HepG2 (cell line): Measurements from ENCODE around the gene OR4E2. TPM values are rescaled to one million over a fixed set of nuclear protein-coding genes. Genes with fewer than 3 reads are reported as not detected.

ENCODE experiments used
- ATAC-seq: fragments of 200-7000 bp; cut with Tn5 transposase; 3 replicates; pipeline ENCODE4 v1.9.1; 2020; ENCODE audit warnings: mild to moderate bottlenecking, moderate library complexity
- BruUV-seq: library from RNA; stranded (reverse); fragments of 400-500 nt; replicated peaks from 2 replicates; lab custom pipeline; 2021; lab: Mats Ljungman, UMichigan
- CTCF ChIA-PET: fragments of 300-600 bp; formaldehyde crosslinking; extraction: SDS; loops from one replicate; lab custom pipeline; 2021; ENCODE audit warnings: low total read pairs, inconsistent platforms, low intra/inter-chr PET ratio; lab: Yijun Ruan, JAX
- POLR2A ChIA-PET: fragments of 350-600 bp; sonication (Branson Sonifier 250); formaldehyde crosslinking; loops from one replicate; lab custom pipeline; 2020; ENCODE audit warnings: antibody characterized with exemption, inconsistent platforms; lab: Yijun Ruan, JAX
- DNase-seq: peaks from one replicate; pipeline ENCODE4 v3.0.0-alpha.2; 2015; ENCODE audit warnings: low spot score
- FAIRE-seq: peaks from 3 replicates; lab custom pipeline; 2011; peaks lifted over from hg19 to GRCh38; lab: Jason Lieb, UNC
- H2AFZ ChIP-seq: one replicate; pipeline ENCODE4 v1.6.1; 2011; ENCODE audit warnings: low read length, inconsistent platforms
- H3K27ac ChIP-seq: fragments of 300-600 bp; 3 replicates; pipeline ENCODE4 v1.8.0; 2011; ENCODE audit warnings: mixed run types, mild to moderate bottlenecking, mixed read lengths, low read length, inconsistent platforms; ENCODE audit not compliant: insufficient read depth; ENCODE audit errors: extremely low read length
- H3K27me3 ChIP-seq, 2 experiments: fragments of 200-600 bp in 1 of 2; 2 replicates in 1 of 2; 3 replicates in 1 of 2; pipeline versions ENCODE4 v1.6.0 to v1.8.0; 2011; ENCODE audit warnings: low read length in 2 of 2, mild to moderate bottlenecking in 2 of 2, moderate library complexity in 2 of 2, inconsistent platforms in 1 of 2; ENCODE audit not compliant: insufficient read depth in 2 of 2, control insufficient read depth in 1 of 2
- H3K36me3 ChIP-seq, 2 experiments: fragments of 200-600 bp in 1 of 2; replicated peaks in 1 of 2; 2 replicates in 1 of 2; 3 replicates in 1 of 2; pipeline versions ENCODE4 v1.5.1 to v1.8.0; 2011; ENCODE audit warnings: low read length in 2 of 2, inconsistent platforms in 1 of 2; ENCODE audit not compliant: insufficient read depth in 2 of 2, control insufficient read depth in 1 of 2
- H3K4me1 ChIP-seq: 2 replicates; pipeline ENCODE4 v1.5.1; 2012; ENCODE audit warnings: low read length, inconsistent platforms; ENCODE audit not compliant: insufficient read depth
- H3K4me2 ChIP-seq: 2 replicates; pipeline ENCODE4 v1.6.0; 2011; ENCODE audit warnings: low read depth, low read length, inconsistent platforms
- H3K4me3 ChIP-seq, 3 experiments: fragments of 200-600 bp in 1 of 3; sonication (generic), shearing (Covaris generic) in 1 of 3; replicated peaks in 1 of 3; 2 replicates each; pipeline ENCODE4 v1.5.1; 2011 to 2016; ENCODE audit warnings: low read length in 3 of 3, inconsistent platforms in 2 of 3, low read depth in 2 of 3, mild to moderate bottlenecking in 2 of 3, control low read depth in 1 of 3, mixed read lengths in 1 of 3; ENCODE audit not compliant: insufficient read depth in 1 of 3
- H3K79me2 ChIP-seq: one replicate; pipeline ENCODE4 v1.6.1; 2011; ENCODE audit warnings: low read length, inconsistent platforms; ENCODE audit not compliant: insufficient read depth
- H3K9ac ChIP-seq: 2 replicates; pipeline ENCODE4 v1.6.0; 2011; ENCODE audit warnings: mild to moderate bottlenecking, low read depth, low read length, inconsistent platforms; ENCODE audit not compliant: insufficient read depth
- H3K9me3 ChIP-seq: 2 replicates; pipeline ENCODE4 v1.5.1; 2012; ENCODE audit warnings: mild to moderate bottlenecking, low read length
- H4K20me1 ChIP-seq: 2 replicates; pipeline ENCODE4 v1.6.0; 2011; ENCODE audit warnings: inconsistent platforms, mild to moderate bottlenecking, low read length, moderate library complexity; ENCODE audit not compliant: insufficient read depth
- HMG20A ChIP-seq: IDR thresholded peaks from 2 replicates; pipeline ENCODE4 v1.6.1; 2016; ENCODE audit warnings: borderline replicate concordance
- HOXD1 ChIP-seq: sonication (generic); formaldehyde crosslinking; IDR thresholded peaks from 2 replicates; pipeline ENCODE4 v1.5.0; 2020; ENCODE audit warnings: missing genetic modification reagents
- IKZF5 ChIP-seq: IDR thresholded peaks from 2 replicates; pipeline ENCODE4 v1.6.1; 2018; ENCODE audit warnings: missing genetic modification reagents, mild to moderate bottlenecking, missing compliant biosample characterization
- KDM3A ChIP-seq: IDR thresholded peaks from 2 replicates; pipeline ENCODE4 v1.6.1; 2018; ENCODE audit warnings: low read depth, missing compliant biosample characterization
- MZF1 ChIP-seq: sonication (generic); formaldehyde crosslinking; IDR thresholded peaks from 2 replicates; pipeline ENCODE4 v1.8.1; 2023; ENCODE audit warnings: mild to moderate bottlenecking, missing genetic modification reagents, borderline replicate concordance
- NFIC ChIP-seq: IDR thresholded peaks from 2 replicates; pipeline ENCODE4 v1.6.1; 2012; ENCODE audit warnings: mild to moderate bottlenecking, low read length, inconsistent platforms
- POLR2A ChIP-seq, 2 experiments: IDR thresholded peaks; 2 replicates each; pipeline ENCODE4 v1.6.1; 2011; ENCODE audit warnings: low read depth in 2 of 2, low read length in 2 of 2, mild to moderate bottlenecking in 1 of 2, moderate library complexity in 1 of 2; ENCODE audit not compliant: insufficient read depth in 1 of 2
- POLR2AphosphoS5 ChIP-seq: IDR thresholded peaks from 2 replicates; pipeline ENCODE4 v1.6.1; 2012; ENCODE audit warnings: low read depth, low read length
- SNAPC2 ChIP-seq: sonication (generic); formaldehyde crosslinking; IDR thresholded peaks from 2 replicates; pipeline ENCODE4 v1.8.1; 2022; ENCODE audit warnings: mild to moderate bottlenecking, missing genetic modification reagents
- SRSF4 ChIP-seq: fragments of 200-400 bp; formaldehyde crosslinking; IDR thresholded peaks from one replicate; pipeline ENCODE4 v1.6.1; 2018; ENCODE audit warnings: mild to moderate bottlenecking, low read depth, low read length, moderate library complexity; ENCODE audit not compliant: poor library complexity, severe bottlenecking
- ZNF343 ChIP-seq: sonication (generic); formaldehyde crosslinking; IDR thresholded peaks from 2 replicates; pipeline ENCODE4 v1.4.0; 2020; ENCODE audit warnings: mild to moderate bottlenecking, missing genetic modification reagents
- ZNF468 ChIP-seq: sonication (generic); formaldehyde crosslinking; IDR thresholded peaks from 2 replicates; pipeline ENCODE4 v1.8.0; 2022; ENCODE audit warnings: mild to moderate bottlenecking, moderate library complexity, missing genetic modification reagents
- ZNF605 ChIP-seq: sonication (generic); formaldehyde crosslinking; IDR thresholded peaks from 2 replicates; pipeline ENCODE4 v1.8.0; 2022; ENCODE audit warnings: mild to moderate bottlenecking, missing genetic modification reagents
- ZUFSP ChIP-seq: sonication (generic); formaldehyde crosslinking; IDR thresholded peaks from 2 replicates; pipeline ENCODE4 v1.9.0; 2021; ENCODE audit warnings: missing genetic modification reagents, mild to moderate bottlenecking, borderline replicate concordance
- WGBS: methylation state at CpG from one replicate; pipeline ENCODE4 v1.1.6; 2017; ENCODE audit warnings: low lambda C conversion rate; 5-methylcytosine and 5-hydroxymethylcytosine counted together
- in situ Hi-C: cut with HindIII; loops from 2 replicates; pipeline ENCODE4 v1.10.0; 2017; ENCODE audit warnings: low pct_unique_long_range_greater_than_20kb; ENCODE audit not compliant: extremely low pct_ligation_motif_present
- intact Hi-C: fragments of 100-400 bp; cut with micrococcal nuclease; formaldehyde crosslinking; loops from one replicate; pipeline ENCODE4 v1.10.0; 2022; ENCODE audit not compliant: unreplicated experiment
- polyA plus RNA-seq, 8 experiments: library from polyadenylated mRNA; depleted of rRNA in 3 of 8; stranded (reverse) in 7 of 8; unstranded in 1 of 8; fragments of >200 nt; fragmentation: Illumina TruSeq in 4 of 8; extraction: Trizol in 4 of 8; gene quantifications; 2 replicates each; pipeline versions ENCODE4 v1.2.1 to v1.2.3, GENCODE V29; 2011 to 2016; ENCODE audit warnings: low read depth in 4 of 8, missing spikeins in 1 of 8, mixed read lengths in 1 of 8; ENCODE audit not compliant: insufficient read depth in 1 of 8
- total RNA-seq, 5 experiments: library from RNA; depleted of rRNA; stranded (reverse); fragments of >200 nt; fragmentation: Illumina TruSeq; extraction: Trizol; gene quantifications; 2 replicates each; pipeline ENCODE4 v1.2.3, GENCODE V29; 2016; ENCODE audit warnings: low read depth in 1 of 5

OR4E2 gene
- total and polyA plus RNA-seq, 2 of the 13 experiments (the other 11 are each of a cell fraction or from before 2014, with no cell fraction given) = not detected

GRCh38 chr14:21634840-21635239 lies 18.8 kb upstream of the OR4E2 start, which contains the start of gene OR10G2:
Gene OR10G2, minus strand, starts transcription at chr14:21634940. Its CDS starts 98 bp downstream, at chr14:21634842.
- intact Hi-C loops = no loop called here
- in situ Hi-C loops = no loop called here
- CTCF ChIA-PET = no interaction called here
- Histone ChIP-seq H3K9ac (no peak within 1 kb of the TSS), H3K4me2 (no peak within 1 kb of the TSS), H3K4me1 (no peaks in the 10 kb centered on the region), H3K27me3 (0 out of 5 replicates have a peak, but pooled peaks cover 0 to 7% of the 10 kb centered on the region in 2 experiments), H3K79me2 (no peaks in the 10 kb centered on the region), H4K20me1 (no peaks in the 10 kb centered on the region), H3K4me3 (no peak within 1 kb of the TSS), H3K36me3 (no peaks in the 10 kb centered on the region), H3K27ac (no peak within 1 kb of the TSS), H2AFZ (no peak within 1 kb of the TSS), H3K9me3 (no peaks in the 10 kb centered on the region)
- BruUV-seq = no TSS peak
- ATAC-seq (no peak), DNase-seq (no peak), FAIRE-seq (no peak)
- WGBS = 3% methylated on average over 4 of the region's 4 CpGs
- TF ChIP-seq MZF1 (CRISPR knock-in tag) (no peak), ZNF343 (CRISPR knock-in tag) (no peak), NFIC (no peak), ZUFSP (no peak)
- POLR2A ChIA-PET = no interaction called here

- BruUV-seq = no TSS peak
- ChIA-PET POLR2A (no interaction called here), CTCF (no interaction called here)
- 0% methylated on average over 3 of the region's 3 CpGs for WGBS
- no peaks in the 10 kb centered on the region for H3K4me1 ChIP-seq
- TF ChIP-seq HMG20A (CRISPR knock-in tag) (no peak), IKZF5 (CRISPR knock-in tag) (no peak), KDM3A (CRISPR knock-in tag) (no peak), HOXD1 (no peak), SNAPC2 (CRISPR knock-in tag) (no peak), ZNF605 (no peak), POLR2AphosphoS5 (no peak), SRSF4 (no peak), ZNF468 (CRISPR knock-in tag) (no peak), POLR2A (IDR thresholded peaks at IDR 0.05; ENCODE audit: insufficient read depth in 1 of 2, low read depth in 2 of 2, low read length in 2 of 2) (no peak)
- no peaks in the 10 kb centered on the region for H3K79me2 ChIP-seq
- FAIRE-seq (no peak), DNase-seq (no peak), ATAC-seq (no peak)
- no peak overlapping the region for H3K4me2 ChIP-seq
- H3K4me3 ChIP-seq = no peak overlapping the region
- intact Hi-C loops (no loop called here), in situ Hi-C loops (no loop called here)
- H4K20me1 ChIP-seq = no peaks in the 10 kb centered on the region
- no peak overlapping the region for H3K9ac ChIP-seq
- H3K27ac ChIP-seq = no peak overlapping the region
- no peaks in the 10 kb centered on the region for H3K9me3 ChIP-seq
- H2AFZ ChIP-seq = no peak overlapping the region
- H3K27me3 ChIP-seq = peaks cover 0 to 8% of the 10 kb centered on the region in 2 experiments; a peak in 2 of 5 replicates
- H3K36me3 ChIP-seq = no peaks in the 10 kb centered on the region
Measured at GRCh38 chr14:21642683-21643082, 11.0 kb upstream of the OR4E2 start.
